ENCODE results near the gene SH3RF1.

GRCh38 chr4:169174247-169174646 lies 96.5 kb downstream of the SH3RF1 start:
- TF ChIP-seq CTCF (IDR thresholded peaks at IDR 0.05) (no peak), POLR2A (IDR thresholded peaks at IDR 0.05) (no peak)

Measured in body of pancreas (tissue), 4 donors.